Measurements from ENCODE around the gene POU6F2. TPM values are rescaled to one million over a fixed set of nuclear protein-coding genes. Genes with fewer than 3 reads are reported as not detected.

The POU6F2 gene
- total RNA-seq, 1 experiment from 2014 or later = 0.27 TPM

GRCh38 chr7:39355664-39356063 is 378.0 kb downstream of the POU6F2 start:
- no peaks in the 10 kb centered on the region for H3K9me3 ChIP-seq (ENCODE audit: control insufficient read depth in 1 of 2, insufficient read depth in 1 of 2, low read depth in 1 of 2, low read length in 2 of 2)
- H3K27ac ChIP-seq (ENCODE audit: low read depth, low read length) = no peak overlapping the region
- ChIA-PET POLR2A (no interaction called here), CTCF (no interaction called here), RAD21 (ENCODE audit: low non-redundant PET in 1 of 2, low total read pairs in 2 of 2, uncharacterized antibody in 2 of 2, unreplicated experiment in 2 of 2) (no interaction called here)
- H3K27me3 ChIP-seq (ENCODE audit: insufficient read depth, low read length) = peaks cover 20% of the 10 kb centered on the region
- TF ChIP-seq JUND (IDR thresholded peaks at IDR 0.05) = no peak
- TF ChIP-seq, protein P1, sequence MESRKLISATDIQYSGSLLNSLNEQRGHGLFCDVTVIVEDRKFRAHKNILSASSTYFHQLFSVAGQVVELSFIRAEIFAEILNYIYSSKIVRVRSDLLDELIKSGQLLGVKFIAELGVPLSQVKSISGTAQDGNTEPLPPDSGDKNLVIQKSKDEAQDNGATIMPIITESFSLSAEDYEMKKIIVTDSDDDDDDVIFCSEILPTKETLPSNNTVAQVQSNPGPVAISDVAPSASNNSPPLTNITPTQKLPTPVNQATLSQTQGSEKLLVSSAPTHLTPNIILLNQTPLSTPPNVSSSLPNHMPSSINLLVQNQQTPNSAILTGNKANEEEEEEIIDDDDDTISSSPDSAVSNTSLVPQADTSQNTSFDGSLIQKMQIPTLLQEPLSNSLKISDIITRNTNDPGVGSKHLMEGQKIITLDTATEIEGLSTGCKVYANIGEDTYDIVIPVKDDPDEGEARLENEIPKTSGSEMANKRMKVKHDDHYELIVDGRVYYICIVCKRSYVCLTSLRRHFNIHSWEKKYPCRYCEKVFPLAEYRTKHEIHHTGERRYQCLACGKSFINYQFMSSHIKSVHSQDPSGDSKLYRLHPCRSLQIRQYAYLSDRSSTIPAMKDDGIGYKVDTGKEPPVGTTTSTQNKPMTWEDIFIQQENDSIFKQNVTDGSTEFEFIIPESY (IDR thresholded peaks at IDR 0.05; ENCODE audit: extremely low read depth, insufficient replicate concordance, low read length) = no peak
- no peak for TF ChIP-seq MAX (IDR thresholded peaks at IDR 0.05)
- no peak for TF ChIP-seq CBX3 (IDR thresholded peaks at IDR 0.05; ENCODE audit: low read depth)
- no peak for TF ChIP-seq POLR2AphosphoS5 (IDR thresholded peaks at IDR 0.05; ENCODE audit: low read depth, low read length)
- TF ChIP-seq EZH2phosphoT487 (IDR thresholded peaks at IDR 0.05; ENCODE audit: borderline replicate concordance) = no peak
- no peak for TF ChIP-seq CTCF (IDR thresholded peaks at IDR 0.05 in 2 of 3, conservative IDR thresholded peaks at IDR 0.05 in 1 of 3; ENCODE audit: borderline replicate concordance in 1 of 3, insufficient read depth in 1 of 3, low read depth in 2 of 3, low read length in 2 of 3)
- no peak for TF ChIP-seq SIN3A (IDR thresholded peaks at IDR 0.05; ENCODE audit: low read depth)
- TF ChIP-seq YY1 (IDR thresholded peaks at IDR 0.05; ENCODE audit: extremely low read depth, insufficient replicate concordance, low read depth, low read length) = no peak
- no peak for TF ChIP-seq REST (IDR thresholded peaks at IDR 0.05; ENCODE audit: low read depth)
- no peak for TF ChIP-seq SRF (IDR thresholded peaks at IDR 0.05; ENCODE audit: low read depth)
- TF ChIP-seq CEBPB (IDR thresholded peaks at IDR 0.05; ENCODE audit: low read depth) = no peak
- TF ChIP-seq TCF7L2 (IDR thresholded peaks at IDR 0.05; ENCODE audit: borderline replicate concordance, extremely low read depth, insufficient read depth, insufficient read length) = no peak
- no peak for TF ChIP-seq SP1 (IDR thresholded peaks at IDR 0.05; ENCODE audit: low read depth)
- no peak for TF ChIP-seq EGR1 (IDR thresholded peaks at IDR 0.05; ENCODE audit: low read depth)
- TF ChIP-seq ELF1 (IDR thresholded peaks at IDR 0.05; ENCODE audit: borderline replicate concordance, low read depth) = no peak
- no peak for TF ChIP-seq RAD21 (IDR thresholded peaks at IDR 0.05; ENCODE audit: low read depth)
- TF ChIP-seq EZH2 (IDR thresholded peaks at IDR 0.05) = no peak
- no peak overlapping the region for H2AFZ ChIP-seq (ENCODE audit: low read depth, low read length, poor library complexity, severe bottlenecking)
- no peaks in the 10 kb centered on the region for H3K36me3 ChIP-seq (ENCODE audit: control insufficient read depth in 1 of 2, insufficient read depth in 2 of 2, low read length in 2 of 2)
- no peak overlapping the region for H3K4me3 ChIP-seq (replicated peaks in 1 of 2; ENCODE audit: low read depth in 1 of 2, low read length in 2 of 2)
- DNase-seq (ENCODE audit: low read depth, low spot score) (no peak), ATAC-seq (no peak)
- no peaks in the 10 kb centered on the region for H3K9me2 ChIP-seq (ENCODE audit: insufficient read depth)
- intact Hi-C loops (cut with micrococcal nuclease) = no loop called here
- H4K20me1 ChIP-seq (ENCODE audit: insufficient read depth) = no peaks in the 10 kb centered on the region
- H3K9ac ChIP-seq (ENCODE audit: low read length) = no peak overlapping the region
- no TSS peak for BruUV-seq (replicated peaks)
- H3K4me2 ChIP-seq (ENCODE audit: low read length) = no peak overlapping the region
- no peaks in the 10 kb centered on the region for H3K79me2 ChIP-seq (ENCODE audit: insufficient read depth, low read length)
- no peaks in the 10 kb centered on the region for H3K4me1 ChIP-seq (ENCODE audit: control insufficient read depth in 1 of 2, insufficient read depth in 2 of 2, low read length in 2 of 2)
